ENCODE measurements around the gene LRRC18.

LRRC18 gene

GRCh38 chr10:48958598-48959190, 19.1 kb upstream of the LRRC18 start:
- H3K9me3 Mint-ChIP-seq, result no peaks in the 10 kb centered on the region
- H3K4me1 Mint-ChIP-seq, result no peaks in the 10 kb centered on the region
- H3K4me3 Mint-ChIP-seq, result no peak overlapping the region
- H3K36me3 Mint-ChIP-seq, result peaks cover 36% of the 10 kb centered on the region
- ATAC-seq (ENCODE audit: low read depth), result no peak
- H3K27ac Mint-ChIP-seq, result peak overlapping the region; percentile 19
- no peaks in the 10 kb centered on the region for H3K27me3 Mint-ChIP-seq
- DNase-seq (ENCODE audit: low spot score in 2 of 2), result no peak

GRCh38 chr10:48957361-48958151, 17.9 kb upstream of the LRRC18 start:
- H3K9me3 Mint-ChIP-seq, result no peaks in the 10 kb centered on the region
- peaks cover 41% of the 10 kb centered on the region for H3K36me3 Mint-ChIP-seq
- H3K4me3 Mint-ChIP-seq, result no peak overlapping the region
- ATAC-seq (ENCODE audit: low read depth) (no peak), DNase-seq (ENCODE audit: low spot score in 2 of 2) (no peak)
- no peaks in the 10 kb centered on the region for H3K4me1 Mint-ChIP-seq
- peak overlapping the region; percentile 19 for H3K27ac Mint-ChIP-seq
- no peaks in the 10 kb centered on the region for H3K27me3 Mint-ChIP-seq

GRCh38 chr10:48951707-48952106, 12.1 kb upstream of the LRRC18 start:
- H3K9me3 Mint-ChIP-seq, result no peaks in the 10 kb centered on the region
- no peaks in the 10 kb centered on the region for H3K4me1 Mint-ChIP-seq
- H3K36me3 Mint-ChIP-seq, result peaks cover 46% of the 10 kb centered on the region
- no peaks in the 10 kb centered on the region for H3K27me3 Mint-ChIP-seq
- no peak for ATAC-seq (ENCODE audit: low read depth)
- DNase-seq (ENCODE audit: low spot score in 2 of 2), result no peak
- H3K27ac Mint-ChIP-seq, result peak overlapping the region; percentile 36
- H3K4me3 Mint-ChIP-seq, result no peak overlapping the region

GRCh38 chr10:48948470-48949037, 8.9 kb upstream of the LRRC18 start:
- H3K27me3 Mint-ChIP-seq, result no peaks in the 10 kb centered on the region
- H3K4me1 Mint-ChIP-seq, result no peaks in the 10 kb centered on the region
- ATAC-seq (ENCODE audit: low read depth) (no peak), DNase-seq (ENCODE audit: low spot score in 2 of 2) (no peak)
- H3K4me3 Mint-ChIP-seq, result no peak overlapping the region
- peaks cover 46% of the 10 kb centered on the region for H3K36me3 Mint-ChIP-seq
- H3K27ac Mint-ChIP-seq, result peak overlapping the region; percentile 14
- H3K9me3 Mint-ChIP-seq, result no peaks in the 10 kb centered on the region

GRCh38 chr10:48947690-48948469, 8.2 kb upstream of the LRRC18 start:
- ATAC-seq (ENCODE audit: low read depth), result no peak
- Mint-ChIP-seq H3K27ac (no peak overlapping the region), H3K27me3 (no peaks in the 10 kb centered on the region), H3K9me3 (no peaks in the 10 kb centered on the region), H3K4me1 (no peaks in the 10 kb centered on the region), H3K36me3 (peaks cover 42% of the 10 kb centered on the region), H3K4me3 (no peak overlapping the region)
- no peak for DNase-seq (ENCODE audit: low spot score in 2 of 2)

- H3K4me1 Mint-ChIP-seq, result no peaks in the 10 kb centered on the region
- DNase-seq (ENCODE audit: low spot score in 2 of 2) (no peak), ATAC-seq (ENCODE audit: low read depth) (no peak)
- H3K27me3 Mint-ChIP-seq, result no peaks in the 10 kb centered on the region
- H3K27ac Mint-ChIP-seq, result no peak overlapping the region
- H3K9me3 Mint-ChIP-seq, result no peaks in the 10 kb centered on the region
- no peak overlapping the region for H3K4me3 Mint-ChIP-seq
- H3K36me3 Mint-ChIP-seq, result peaks cover 44% of the 10 kb centered on the region
These were observed 7.4 kb upstream of the LRRC18 start for GRCh38 chr10:48946891-48947500.

GRCh38 chr10:48946332-48946731, 6.7 kb upstream of the LRRC18 start:
- no peaks in the 10 kb centered on the region for H3K9me3 Mint-ChIP-seq
- no peaks in the 10 kb centered on the region for H3K27me3 Mint-ChIP-seq
- H3K4me1 Mint-ChIP-seq, result no peaks in the 10 kb centered on the region
- DNase-seq (ENCODE audit: low spot score in 2 of 2), result no peak
- no peak for ATAC-seq (ENCODE audit: low read depth)
- H3K36me3 Mint-ChIP-seq, result peaks cover 43% of the 10 kb centered on the region
- no peak overlapping the region for H3K27ac Mint-ChIP-seq
- H3K4me3 Mint-ChIP-seq, result no peak overlapping the region

GRCh38 chr10:48945441-48946130, 5.9 kb upstream of the LRRC18 start:
- no peaks in the 10 kb centered on the region for H3K27me3 Mint-ChIP-seq

GRCh38 chr10:48944171-48944570, 4.5 kb upstream of the LRRC18 start:
- DNase-seq (ENCODE audit: low spot score in 2 of 2) (no peak), ATAC-seq (ENCODE audit: low read depth) (no peak)
- no peak overlapping the region for H3K27ac Mint-ChIP-seq
- no peak overlapping the region for H3K4me3 Mint-ChIP-seq
- peaks cover 39% of the 10 kb centered on the region for H3K36me3 Mint-ChIP-seq
- H3K9me3 Mint-ChIP-seq, result no peaks in the 10 kb centered on the region
- H3K4me1 Mint-ChIP-seq, result peaks cover 3% of the 10 kb centered on the region
- H3K27me3 Mint-ChIP-seq, result no peaks in the 10 kb centered on the region

More at GRCh38 chr10:48945441-48946130, 5.9 kb upstream of the LRRC18 start:
- H3K4me1 Mint-ChIP-seq, result no peaks in the 10 kb centered on the region
- H3K9me3 Mint-ChIP-seq, result no peaks in the 10 kb centered on the region
- DNase-seq (ENCODE audit: low spot score in 2 of 2) (no peak), ATAC-seq (ENCODE audit: low read depth) (no peak)
- H3K36me3 Mint-ChIP-seq, result peaks cover 44% of the 10 kb centered on the region
- no peak overlapping the region for H3K27ac Mint-ChIP-seq
- H3K4me3 Mint-ChIP-seq, result no peak overlapping the region

- H3K36me3 Mint-ChIP-seq, result peaks cover 31% of the 10 kb centered on the region
- H3K4me1 Mint-ChIP-seq, result peaks cover 3% of the 10 kb centered on the region
- DNase-seq (ENCODE audit: low spot score in 2 of 2), result no peak
- H3K27me3 Mint-ChIP-seq, result no peaks in the 10 kb centered on the region
- no peak overlapping the region for H3K4me3 Mint-ChIP-seq
- no peaks in the 10 kb centered on the region for H3K9me3 Mint-ChIP-seq
- H3K27ac Mint-ChIP-seq, result no peak overlapping the region
- ATAC-seq (ENCODE audit: low read depth), result no peak
These were observed 3.5 kb upstream of the LRRC18 start for GRCh38 chr10:48943096-48943495.

- Mint-ChIP-seq H3K4me1 (peaks cover 3% of the 10 kb centered on the region), H3K4me3 (no peak overlapping the region)
These were observed 1.9 kb upstream of the LRRC18 start for GRCh38 chr10:48941427-48942075.

GRCh38 chr10:48940958-48941357, 1.3 kb upstream of the LRRC18 start:
- no peaks in the 10 kb centered on the region for H3K9me3 Mint-ChIP-seq
- H3K36me3 Mint-ChIP-seq, result peaks cover 25% of the 10 kb centered on the region
- peaks cover 3% of the 10 kb centered on the region for H3K4me1 Mint-ChIP-seq
- no peak for DNase-seq (ENCODE audit: low spot score in 2 of 2)
- H3K27ac Mint-ChIP-seq, result no peak overlapping the region
- no peaks in the 10 kb centered on the region for H3K27me3 Mint-ChIP-seq
- H3K4me3 Mint-ChIP-seq, result no peak overlapping the region
- ATAC-seq (ENCODE audit: low read depth), result no peak

More at GRCh38 chr10:48941427-48942075, 1.9 kb upstream of the LRRC18 start:
- no peaks in the 10 kb centered on the region for H3K9me3 Mint-ChIP-seq
- no peaks in the 10 kb centered on the region for H3K27me3 Mint-ChIP-seq
- DNase-seq (ENCODE audit: low spot score in 2 of 2) (no peak), ATAC-seq (ENCODE audit: low read depth) (no peak)
- H3K36me3 Mint-ChIP-seq, result peaks cover 27% of the 10 kb centered on the region
- H3K27ac Mint-ChIP-seq, result no peak overlapping the region

GRCh38 chr10:48940372-48940771, 732 bp upstream of the LRRC18 start:
- H3K27ac Mint-ChIP-seq, result peak overlapping the region; percentile 9
- H3K36me3 Mint-ChIP-seq, result peaks cover 22% of the 10 kb centered on the region
- no peaks in the 10 kb centered on the region for H3K9me3 Mint-ChIP-seq
- DNase-seq (ENCODE audit: low spot score in 2 of 2) (no peak), ATAC-seq (ENCODE audit: low read depth) (no peak)
- H3K4me3 Mint-ChIP-seq, result no peak overlapping the region
- no peaks in the 10 kb centered on the region for H3K27me3 Mint-ChIP-seq
- peaks cover 3% of the 10 kb centered on the region for H3K4me1 Mint-ChIP-seq
